GM19328 (cell line): ENCODE measurements around the gene GCAT.

Experiments
- ATAC-seq: cut with Tn5 transposase; IDR thresholded peaks from one replicate; pipeline ENCODE4 v1.9.1; 2021; ENCODE audit warnings: mild to moderate bottlenecking, moderate library complexity; ENCODE audit not compliant: unreplicated experiment

GCAT gene

GRCh38 chr22:37809672-37810333 is 2.1 kb downstream of the GCAT start:
- no peak for ATAC-seq

GRCh38 chr22:37811867-37812266 is 4.1 kb downstream of the GCAT start:
- no peak for ATAC-seq

- no peak for ATAC-seq
Measured at GRCh38 chr22:37812869-37813678, 5.3 kb downstream of the GCAT start.

GRCh38 chr22:37815593-37815992 is 7.9 kb downstream of the GCAT start:
- ATAC-seq, result no peak

- no peak for ATAC-seq
Measured at GRCh38 chr22:37816543-37817180, 8.9 kb downstream of the GCAT start.

GRCh38 chr22:37817705-37818408 is 10.1 kb downstream of the GCAT start:
- no peak for ATAC-seq

- ATAC-seq, result no peak
Measured at GRCh38 chr22:37818409-37819104, 10.8 kb downstream of the GCAT start.

GRCh38 chr22:37819105-37819433 is 11.3 kb downstream of the GCAT start:
- no peak for ATAC-seq

- no peak for ATAC-seq
Measured at GRCh38 chr22:37820350-37820749, 12.6 kb downstream of the GCAT start.

GRCh38 chr22:37822079-37822833 is 14.5 kb downstream of the GCAT start:
- no peak for ATAC-seq

- no peak for ATAC-seq
Measured at GRCh38 chr22:37823134-37823985, 15.6 kb downstream of the GCAT start, which contains the start of gene GALR3. Gene GALR3, plus strand, starts transcription at chr22:37823382. Its CDS starts 25 bp downstream, at chr22:37823407.

- ATAC-seq, result no peak
Measured at GRCh38 chr22:37824674-37825641, 17.2 kb downstream of the GCAT start.

- ATAC-seq, result no peak
Measured at GRCh38 chr22:37827056-37827455, 19.3 kb downstream of the GCAT start.

- ATAC-seq, result no peak
Measured at GRCh38 chr22:37830093-37830842, 22.5 kb downstream of the GCAT start.

GRCh38 chr22:37831472-37831871 is 23.7 kb downstream of the GCAT start:
- ATAC-seq, result no peak

- no peak for ATAC-seq
Measured at GRCh38 chr22:37832022-37832857, 24.5 kb downstream of the GCAT start.
